Stomach (tissue), 4 donors: ENCODE measurements around the gene TMEM134.

Experiments
- CTCF ChIP-seq, 7 experiments: fragments of 450-650 bp in 4 of 7; fragments of 200-600 bp in 3 of 7; sonication (generic) in 3 of 7; IDR thresholded peaks; one replicate each; pipeline ENCODE4 v1.5.1; 2016 to 2019; ENCODE audit warnings: antibody characterized with exemption in 7 of 7, control low read depth in 2 of 7, mild to moderate bottlenecking in 1 of 7
- EP300 ChIP-seq: sonication (generic); formaldehyde crosslinking; IDR thresholded peaks from one replicate; pipeline ENCODE4 v1.6.1; 2017; ENCODE audit warnings: antibody characterized with exemption

DNA sequence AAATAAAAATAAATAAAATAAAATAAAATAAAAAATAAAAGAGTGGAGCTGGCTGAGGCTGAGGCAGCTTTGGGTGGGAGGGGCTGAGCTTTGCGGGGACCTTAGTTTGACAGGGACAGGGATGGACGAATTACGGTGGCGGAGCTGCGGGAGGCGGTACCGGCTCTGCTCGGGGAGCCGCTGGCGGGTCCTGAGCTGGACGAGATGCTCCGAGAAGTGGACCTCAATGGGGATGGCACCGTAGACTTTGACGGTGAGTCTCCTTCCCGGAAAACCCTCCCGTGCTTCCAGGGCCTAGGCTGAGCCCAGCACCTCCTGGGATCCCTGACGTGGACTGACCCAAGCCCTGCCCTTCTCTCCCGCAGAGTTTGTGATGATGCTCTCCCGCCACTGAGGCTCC, 10.8 kb downstream of the TMEM134 start:
- TF ChIP-seq CTCF (IDR thresholded peaks at IDR 0.05) (no peak), EP300 (no peak)
